GM18873 (cell line): ENCODE measurements around the gene PRKAR2A.
"Not testable (repeated sequence)": the region's sequence is repeated elsewhere in the genome, so short reads cannot be mapped to it uniquely, and the experiment has no call there.

Experiments used
- ATAC-seq: cut with Tn5 transposase; IDR thresholded peaks from one replicate; pipeline ENCODE4 v1.9.1; 2021; ENCODE audit warnings: mild to moderate bottlenecking, moderate library complexity, moderate number of reproducible peaks; ENCODE audit not compliant: unreplicated experiment, low FRiP score

Gene PRKAR2A

DNA sequence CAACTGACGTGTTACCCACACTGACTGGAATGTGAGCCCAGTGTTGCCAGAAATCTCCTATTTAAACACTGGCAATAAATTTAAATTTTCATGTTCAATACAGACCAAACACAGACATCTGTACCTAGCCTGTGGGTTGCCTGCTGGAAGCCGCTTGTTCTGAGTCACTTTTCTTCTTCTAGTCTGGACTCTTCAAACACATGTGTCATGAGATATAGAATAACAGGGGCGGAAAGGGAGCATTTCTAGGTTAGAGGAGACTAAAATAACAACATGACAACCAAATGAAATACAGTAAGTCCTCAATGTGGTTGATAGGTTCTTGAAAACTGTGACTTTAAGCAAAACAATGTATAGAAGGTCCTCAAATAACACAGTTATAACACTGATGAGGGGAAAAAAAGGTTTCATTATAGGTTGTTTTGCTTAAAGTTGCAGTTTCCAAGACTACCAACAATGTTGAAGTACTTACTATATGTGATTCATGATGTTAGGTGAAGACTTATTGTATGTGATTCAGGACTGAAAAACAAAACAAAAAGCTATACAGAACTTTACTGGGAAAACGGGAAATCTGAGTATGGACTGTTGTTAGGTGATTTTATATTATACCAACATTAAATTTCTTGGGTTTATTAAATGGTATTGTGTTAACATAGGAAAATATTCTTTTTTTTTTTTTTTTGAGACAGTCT, 63.1 kb downstream of the PRKAR2A start:
- no peak for ATAC-seq

GRCh38 chr3:48783304-48783703, 64.4 kb downstream of the PRKAR2A start:
- ATAC-seq, result no peak

DNA sequence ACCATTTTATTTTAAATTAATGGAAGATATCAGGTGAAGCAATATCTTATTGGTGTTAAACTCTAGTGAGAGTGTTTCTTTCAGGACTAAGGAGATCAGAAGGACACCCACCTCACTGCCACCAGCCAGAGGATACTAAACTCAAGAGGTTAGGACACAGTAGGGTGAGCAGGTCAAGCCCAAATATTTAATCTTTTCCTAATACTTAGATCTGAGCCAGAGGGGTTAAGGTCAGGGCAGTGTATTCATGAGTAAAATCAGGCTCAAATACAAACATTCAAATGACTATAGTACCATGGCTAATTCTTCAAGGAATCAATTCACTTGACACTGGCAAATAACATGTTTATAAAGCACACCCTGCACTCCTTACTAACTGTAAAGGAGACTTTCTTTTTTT, 65.6 kb downstream of the PRKAR2A start:
- no peak for ATAC-seq

DNA sequence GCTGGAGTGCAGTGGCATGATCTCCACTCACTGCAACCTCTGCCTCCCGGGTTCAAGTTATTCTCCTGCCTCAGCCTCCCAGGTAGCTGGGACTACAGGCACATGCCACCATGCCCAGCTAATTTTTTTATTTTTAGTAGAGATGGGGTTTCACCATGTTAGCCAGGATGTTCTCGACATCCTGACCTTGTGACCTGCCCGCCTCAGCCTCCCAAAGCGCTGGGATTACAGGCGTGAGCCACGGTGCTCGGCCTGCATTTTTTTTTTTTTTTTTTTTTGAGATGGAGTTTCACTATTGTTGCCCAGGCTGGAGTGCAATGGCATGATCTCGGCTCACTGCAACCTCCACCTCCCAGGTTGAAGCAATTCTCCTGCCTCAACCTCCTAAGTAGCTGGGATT, 69.1 kb downstream of the PRKAR2A start:
- ATAC-seq, result not testable (repeated sequence)

DNA sequence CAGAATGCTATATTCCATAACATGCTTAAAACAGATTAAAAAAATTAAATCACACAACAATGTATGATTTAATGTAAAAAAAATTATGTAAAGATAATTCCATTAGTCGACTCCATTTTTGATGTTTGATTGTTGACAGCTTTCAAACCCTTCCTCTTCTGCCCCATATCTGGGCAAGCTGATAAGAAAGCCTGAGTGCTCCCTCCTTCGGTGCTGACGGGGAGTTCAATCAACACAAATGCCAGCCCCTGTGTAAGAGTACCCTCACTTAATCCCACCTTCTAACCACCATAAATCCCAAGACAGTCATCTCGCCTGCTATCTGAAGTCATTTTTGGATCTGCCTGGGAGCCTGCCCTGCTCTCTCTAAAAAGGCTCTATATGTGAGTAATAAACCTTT, 70.8 kb downstream of the PRKAR2A start:
- no peak for ATAC-seq

DNA sequence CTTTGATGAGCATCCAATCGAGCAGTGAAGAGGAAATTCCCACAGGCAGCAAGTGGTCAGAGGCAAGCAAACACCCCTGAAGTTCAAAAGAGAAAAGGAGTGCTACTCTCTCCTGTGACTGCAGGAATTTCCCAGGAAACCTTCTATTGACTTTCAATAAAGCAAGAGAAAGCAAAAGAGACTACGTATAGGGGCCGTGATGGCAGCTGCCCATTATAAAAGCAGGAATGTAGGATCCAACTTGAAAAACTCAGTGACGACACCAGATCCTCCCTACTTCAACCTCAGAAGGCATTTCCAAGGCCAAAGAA, 77.5 kb downstream of the PRKAR2A start:
- ATAC-seq, result no peak

DNA sequence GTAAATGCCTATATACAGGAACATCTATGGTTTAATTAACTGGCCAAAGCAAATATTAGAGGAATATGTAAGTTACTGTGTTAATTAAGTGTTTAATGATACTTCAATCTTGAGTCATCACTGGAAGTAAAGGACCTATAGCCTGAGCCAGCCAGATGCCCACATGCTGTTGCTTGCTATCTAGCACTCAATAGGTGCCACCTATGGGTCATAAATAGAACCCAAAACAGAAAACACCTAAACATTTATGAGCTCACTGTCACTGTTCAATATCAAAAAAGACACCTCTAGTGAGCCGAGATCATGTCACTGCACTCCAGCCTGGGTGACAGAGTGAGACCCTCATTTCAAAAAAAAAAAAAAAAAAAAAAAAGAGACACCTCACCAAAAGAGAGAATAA, 82.3 kb downstream of the PRKAR2A start:
- ATAC-seq, result no peak

DNA sequence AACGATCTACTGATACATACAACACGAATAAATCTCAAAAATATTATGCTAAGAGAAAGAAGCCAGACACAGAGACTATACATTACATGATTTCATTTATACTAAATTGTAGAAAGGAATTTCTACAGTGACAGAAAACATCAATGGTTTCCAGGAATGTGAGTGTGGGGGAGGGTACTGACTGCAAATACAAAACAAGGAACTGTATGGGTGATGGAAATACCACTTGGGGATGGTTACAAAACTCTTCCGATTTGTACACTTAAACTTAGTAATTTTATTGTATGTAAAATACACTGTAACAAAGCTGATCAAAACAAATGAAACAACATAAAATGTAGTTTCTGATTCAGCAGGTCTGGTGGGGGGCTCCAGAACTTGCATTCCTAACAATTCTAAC, 84.9 kb downstream of the PRKAR2A start:
- ATAC-seq, result no peak

- not testable (repeated sequence) for ATAC-seq
Observed at GRCh38 chr3:48759991-48760540, 87.6 kb downstream of the PRKAR2A start.

DNA sequence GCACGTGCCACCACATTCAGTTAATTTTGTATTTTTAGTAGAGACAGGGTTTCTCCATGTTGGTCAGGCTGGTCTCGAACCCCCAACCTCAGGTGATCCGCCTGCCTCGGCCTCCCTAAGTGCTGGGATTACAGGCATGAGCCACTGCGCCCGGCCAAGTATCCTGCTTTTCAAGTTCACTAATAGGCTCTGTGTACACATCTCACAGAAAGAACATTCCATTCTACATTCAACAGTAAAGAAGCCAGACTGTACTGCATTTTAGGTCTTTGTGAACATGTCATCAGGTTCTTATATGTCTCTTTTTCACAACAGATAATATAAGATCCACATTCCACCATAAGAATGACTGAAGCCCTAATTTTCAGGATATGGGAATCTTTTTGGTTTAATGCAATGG, 88.1 kb downstream of the PRKAR2A start:
- not testable (repeated sequence) for ATAC-seq

DNA sequence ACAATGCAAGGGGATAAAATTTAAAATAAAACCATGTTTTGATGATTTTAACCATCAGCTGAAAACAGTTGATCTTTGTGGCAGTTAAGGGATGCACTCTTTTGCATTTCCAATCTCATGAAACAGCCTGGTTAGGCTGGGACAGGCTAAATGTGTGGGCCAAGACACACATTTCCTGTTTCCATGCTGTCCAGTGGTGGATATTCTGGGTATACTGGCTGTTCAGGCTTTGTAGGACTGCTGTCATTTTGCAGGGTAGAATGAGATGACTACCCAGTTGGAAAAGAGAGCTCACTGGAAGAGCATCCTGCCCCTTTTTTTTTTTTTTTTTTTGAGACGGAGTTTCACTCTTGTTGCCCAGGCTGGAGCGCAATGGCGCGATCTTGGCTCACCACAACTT, 88.6 kb downstream of the PRKAR2A start:
- no peak for ATAC-seq

GRCh38 chr3:48756640-48757039, 91.0 kb downstream of the PRKAR2A start:
- ATAC-seq, result no peak

- no peak for ATAC-seq
Observed at GRCh38 chr3:48750856-48751255, 96.8 kb downstream of the PRKAR2A start.

DNA sequence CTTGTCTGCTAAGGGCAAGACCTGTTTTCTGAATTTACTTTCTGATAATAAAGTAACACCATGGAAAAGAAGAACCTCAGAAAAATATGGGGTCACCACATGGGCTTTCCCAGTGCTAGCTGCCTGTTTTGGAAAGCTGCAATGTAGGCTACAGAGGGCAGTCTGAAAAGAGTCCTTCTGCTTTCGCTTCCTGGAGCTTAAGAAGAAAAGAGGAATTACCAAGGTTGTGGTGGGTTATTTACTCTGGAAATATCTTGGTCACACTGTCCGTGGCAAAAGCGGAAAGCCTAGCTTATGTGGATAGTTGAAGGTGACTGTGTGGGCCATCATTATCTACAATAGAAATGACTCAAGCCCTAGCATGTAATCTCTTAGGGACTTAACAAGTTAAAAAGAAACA, 98.9 kb downstream of the PRKAR2A start:
- ATAC-seq, result no peak

GRCh38 chr3:48747706-48748105, 100.0 kb downstream of the PRKAR2A start:
- ATAC-seq, result no peak

DNA sequence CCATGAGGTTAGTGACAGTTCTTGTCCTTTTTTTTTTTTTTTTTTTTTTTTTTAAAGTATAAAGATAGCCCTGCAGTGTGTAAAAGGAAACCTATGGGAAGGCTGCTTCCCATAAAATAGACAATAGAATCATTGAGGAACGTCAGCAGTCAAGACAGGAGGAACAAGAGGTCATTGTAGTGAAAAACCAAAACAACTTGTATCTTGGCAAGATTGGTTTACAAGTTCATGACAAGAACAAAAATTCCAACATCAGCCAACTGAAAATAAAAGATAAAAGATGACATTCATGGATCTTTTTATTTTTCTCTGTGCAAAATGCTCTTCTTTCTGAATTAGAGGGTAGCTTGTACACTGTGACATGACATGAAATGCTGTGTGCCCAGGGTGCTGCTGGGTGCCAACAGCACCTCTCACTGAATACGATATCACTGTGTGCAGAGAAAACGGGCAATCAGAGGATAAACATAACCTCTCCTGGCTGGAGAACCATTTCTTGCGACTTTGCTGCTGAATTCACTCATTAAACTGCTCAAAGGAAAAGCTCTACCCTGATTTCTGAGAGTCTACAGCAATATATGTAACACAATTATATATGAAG, 100.6 kb downstream of the PRKAR2A start:
- no peak for ATAC-seq

DNA sequence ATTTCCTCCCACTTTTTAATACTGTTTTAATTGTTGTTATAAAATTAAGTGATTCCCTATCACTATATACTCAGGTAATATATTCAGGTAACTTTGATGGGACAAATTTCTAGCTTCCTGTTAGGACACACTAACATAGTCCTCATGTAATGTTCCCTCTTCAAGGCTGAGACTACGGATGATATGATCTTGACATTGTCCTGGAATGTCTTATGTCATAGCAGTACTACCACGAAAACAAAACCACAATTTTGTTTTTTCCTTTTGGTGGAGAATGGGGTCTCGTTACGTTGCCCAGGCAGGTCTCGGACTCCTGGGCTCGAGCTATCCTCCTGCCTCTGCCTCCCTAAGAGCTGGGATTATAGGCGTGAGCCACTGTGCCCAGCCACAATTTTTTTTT, 103.9 kb downstream of the PRKAR2A start:
- ATAC-seq, result no peak

DNA sequence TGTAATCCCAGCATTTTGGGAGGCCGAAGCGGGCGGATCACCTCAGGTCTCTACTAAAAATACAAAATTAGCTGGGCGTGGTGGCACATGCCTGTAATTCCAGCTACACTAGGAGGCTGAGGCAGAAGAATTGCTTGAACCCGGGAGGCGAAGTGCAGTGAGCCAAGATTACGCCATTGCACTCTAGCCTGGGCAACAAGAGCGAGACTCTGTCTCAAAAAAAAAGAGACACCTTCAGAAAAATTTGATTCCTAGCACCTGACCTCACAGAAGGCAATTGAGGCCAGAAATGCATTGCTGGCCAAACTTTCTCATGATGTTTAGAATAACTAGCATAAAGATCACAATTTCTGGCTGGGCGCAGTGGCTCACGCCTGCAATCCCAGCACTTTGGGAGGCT, 106.4 kb downstream of the PRKAR2A start:
- not testable (repeated sequence) for ATAC-seq

GRCh38 chr3:48739955-48740823, 107.5 kb downstream of the PRKAR2A start:
- no peak for ATAC-seq

GRCh38 chr3:48739617-48739954, 108.1 kb downstream of the PRKAR2A start:
- ATAC-seq, result no peak

GRCh38 chr3:48738926-48739616, 108.6 kb downstream of the PRKAR2A start:
- no peak for ATAC-seq
